Fibroblast of skin of right biceps (primary cell): Measurements from ENCODE around the gene SLC25A18.

ENCODE experiments used
- DNase-seq: peaks from one replicate; pipeline ENCODE4 v3.0.0-alpha.2; 2013

The SLC25A18 gene

GRCh38 chr22:17570851-17571631, 7.7 kb downstream of the SLC25A18 start:
- DNase-seq = peak; percentile 73

GRCh38 chr22:17575151-17575550, 11.9 kb downstream of the SLC25A18 start:
- no peak for DNase-seq

DNA sequence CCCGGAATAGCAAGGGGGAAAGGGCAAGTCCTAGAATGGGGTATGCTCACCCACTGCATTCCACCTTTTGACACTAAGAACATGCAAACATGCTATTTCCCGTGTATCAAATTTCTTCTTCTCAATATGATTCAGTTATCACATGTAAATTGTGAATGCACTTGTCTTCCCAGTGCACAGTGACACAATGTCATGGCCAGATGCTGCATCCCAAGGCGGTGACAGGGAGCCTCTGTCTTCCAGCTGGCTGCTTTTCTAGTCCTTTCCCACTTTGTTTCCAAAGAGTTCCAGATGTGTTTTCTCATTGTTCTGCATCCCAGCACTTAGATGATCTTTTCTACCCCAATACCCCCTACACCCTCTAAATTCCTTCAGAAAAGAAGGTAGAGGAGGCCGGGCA, 12.4 kb downstream of the SLC25A18 start:
- no peak for DNase-seq

DNA sequence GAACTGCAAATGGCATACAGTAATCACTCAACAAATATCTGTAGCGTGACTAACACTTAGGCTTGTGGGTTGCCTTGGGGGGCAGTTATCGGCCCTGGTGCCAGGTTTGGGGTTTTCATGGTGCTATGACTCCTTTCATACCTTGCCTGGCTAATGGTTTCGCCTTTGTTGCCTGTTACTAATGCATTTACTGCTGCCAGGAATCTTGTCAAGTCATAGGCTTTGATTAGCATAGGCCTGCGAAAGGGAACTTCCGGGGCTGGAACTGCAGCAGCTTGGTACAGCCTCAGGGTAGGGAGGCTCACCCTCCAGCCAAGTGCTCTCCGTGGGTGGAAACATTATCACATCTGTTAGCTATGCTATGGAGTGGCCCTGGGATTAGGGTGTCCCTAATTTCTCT, 13.2 kb downstream of the SLC25A18 start:
- peak; percentile 93 for DNase-seq

- peak; percentile 73 for DNase-seq
Observed at GRCh38 chr22:17578136-17578754, 14.9 kb downstream of the SLC25A18 start.

- DNase-seq = no peak
Observed at GRCh38 chr22:17579535-17579981, 16.3 kb downstream of the SLC25A18 start.

- DNase-seq = no peak
Observed at GRCh38 chr22:17580441-17581031, 17.2 kb downstream of the SLC25A18 start.

- DNase-seq = no peak
Observed at GRCh38 chr22:17581056-17581455, 17.8 kb downstream of the SLC25A18 start.

- no peak for DNase-seq
Observed at GRCh38 chr22:17581631-17582030, 18.3 kb downstream of the SLC25A18 start.

GRCh38 chr22:17583151-17583550, 19.9 kb downstream of the SLC25A18 start:
- DNase-seq = no peak

GRCh38 chr22:17586831-17587440, 23.6 kb downstream of the SLC25A18 start:
- DNase-seq = no peak

GRCh38 chr22:17587629-17588028, 24.3 kb downstream of the SLC25A18 start:
- DNase-seq = no peak

- no peak for DNase-seq
Observed at GRCh38 chr22:17588606-17589005, 25.3 kb downstream of the SLC25A18 start.

GRCh38 chr22:17589810-17590375, 26.6 kb downstream of the SLC25A18 start:
- DNase-seq = no peak

DNA sequence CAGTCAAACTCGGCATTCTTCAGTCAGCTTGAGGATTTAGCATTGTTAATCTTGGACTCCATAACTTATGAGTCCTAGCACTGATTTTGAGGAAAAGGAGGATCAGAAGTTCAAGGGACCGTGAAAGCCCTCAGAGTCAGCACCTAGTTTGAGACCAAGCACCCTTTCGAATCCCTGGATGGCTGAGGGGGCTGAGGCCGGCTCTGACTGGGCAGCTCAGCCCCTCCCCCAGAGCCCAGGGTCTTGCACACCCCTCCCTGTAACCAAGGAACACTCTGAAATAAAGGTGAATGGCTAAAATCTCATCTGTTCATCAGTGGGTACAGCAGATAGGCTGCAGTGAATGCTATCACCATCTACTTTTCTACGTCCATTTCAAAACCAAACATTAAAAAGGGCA, 27.3 kb downstream of the SLC25A18 start:
- no peak for DNase-seq

DNA sequence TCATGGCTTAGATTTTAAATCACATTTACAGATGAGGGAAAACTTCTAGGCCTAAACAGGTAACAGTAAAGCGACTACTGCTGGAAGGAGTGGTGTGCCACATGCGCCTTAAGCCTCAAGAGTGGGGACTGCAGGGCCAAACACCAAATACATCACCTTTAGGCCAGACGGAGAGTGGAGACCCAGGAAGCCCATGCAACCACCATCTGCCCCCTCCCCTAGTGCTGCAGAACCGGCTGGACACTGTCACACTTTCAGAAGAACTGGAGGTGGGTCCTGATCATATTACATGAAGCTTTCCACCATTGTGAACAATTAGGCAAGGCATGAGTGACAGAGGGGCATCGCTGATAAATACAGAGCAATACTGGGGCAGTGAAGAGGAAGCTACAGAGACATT, 28.9 kb downstream of the SLC25A18 start:
- no peak for DNase-seq

GRCh38 chr22:17596226-17596625, 32.9 kb downstream of the SLC25A18 start:
- no peak for DNase-seq

GRCh38 chr22:17597217-17597616, 33.9 kb downstream of the SLC25A18 start:
- peak; percentile 26 for DNase-seq

GRCh38 chr22:17598318-17598717, 35.0 kb downstream of the SLC25A18 start:
- no peak for DNase-seq

- no peak for DNase-seq
Observed at GRCh38 chr22:17601031-17601430, 37.7 kb downstream of the SLC25A18 start.

DNA sequence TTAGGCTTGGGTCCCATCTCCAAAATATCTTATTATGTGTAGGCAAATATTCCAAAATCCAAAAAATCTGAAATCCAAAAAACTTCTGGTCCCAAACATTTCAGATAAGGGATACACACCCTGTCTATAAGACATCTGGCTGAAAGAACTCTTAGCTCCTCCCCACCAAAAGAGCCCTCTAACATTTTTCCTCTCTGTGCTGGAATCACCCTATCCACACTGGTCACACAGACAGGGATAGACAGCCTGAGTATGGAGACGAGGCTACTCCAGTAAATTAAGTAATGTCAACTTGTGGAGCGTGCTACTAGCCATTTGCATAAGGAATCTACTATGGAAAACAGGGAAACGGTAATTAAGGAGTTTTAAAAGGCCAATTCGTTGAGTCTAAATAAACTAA, 40.4 kb downstream of the SLC25A18 start:
- no peak for DNase-seq

- peak; percentile 30 for DNase-seq
Observed at GRCh38 chr22:17606496-17606895, 43.2 kb downstream of the SLC25A18 start.

DNA sequence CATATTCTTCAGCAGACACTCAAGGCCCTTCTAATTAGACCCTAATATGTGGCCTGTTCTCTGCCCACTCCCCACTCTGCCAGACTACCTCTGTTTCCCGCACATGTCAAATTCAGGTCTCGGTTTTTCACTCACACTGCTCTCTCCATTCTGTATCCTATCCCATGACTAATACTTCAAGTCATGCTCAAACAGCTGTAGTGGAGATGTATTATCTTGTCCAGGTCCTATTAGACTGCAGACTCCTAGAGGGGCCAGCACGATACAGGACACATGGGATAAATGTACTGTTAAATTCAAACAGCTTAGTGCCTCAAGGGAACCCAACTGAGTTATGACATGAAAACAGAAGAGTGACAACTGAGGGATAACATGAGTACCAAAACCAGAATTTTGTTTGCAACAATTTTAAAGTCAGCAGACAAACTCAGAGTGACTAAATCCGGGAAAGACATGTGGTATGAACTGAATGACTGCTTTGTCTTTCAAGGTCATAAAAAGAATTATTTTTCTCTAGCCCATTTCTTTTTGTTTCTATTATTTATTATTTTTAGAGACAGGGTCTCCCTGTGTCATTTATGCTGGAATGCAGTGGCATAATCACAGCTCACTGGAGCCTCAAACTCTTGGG, 44.7 kb downstream of the SLC25A18 start:
- no peak for DNase-seq
